HL-60 (cell line): ENCODE results near the gene BSND.

Experiments
- DNase-seq, 2 experiments: peaks; one replicate each; pipeline ENCODE4 v3.0.0-alpha.2; 2010 to 2020; ENCODE audit warnings: low read depth in 1 of 2, low spot score in 1 of 2
- H3K27ac ChIP-seq: fragments of 250-450 bp; sonication (Bioruptor Pico); replicated peaks from 2 replicates; pipeline ENCODE4 v1.5.1; 2020; ENCODE audit warnings: mild to moderate bottlenecking, moderate library complexity
- H3K27me3 ChIP-seq: fragments of 250-450 bp; sonication (Bioruptor Pico); 2 replicates; pipeline ENCODE4 v1.5.1; 2021; ENCODE audit warnings: mild to moderate bottlenecking, moderate library complexity; ENCODE audit not compliant: insufficient read depth, poor library complexity, severe bottlenecking
- H3K4me3 ChIP-seq: replicated peaks from 2 replicates; pipeline ENCODE4 v1.5.1; 2011; ENCODE audit warnings: mild to moderate bottlenecking, control low read depth, low read length; ENCODE audit not compliant: insufficient read depth
- CTCF ChIP-seq: IDR thresholded peaks from one replicate; pipeline ENCODE4 v1.5.1; 2011; ENCODE audit warnings: low read length, control low read depth, inconsistent platforms; ENCODE audit not compliant: insufficient read depth
- GABPA ChIP-seq: IDR thresholded peaks from 2 replicates; pipeline ENCODE4 v1.6.1; 2012; ENCODE audit warnings: low read depth
- POLR2AphosphoS5 ChIP-seq: IDR thresholded peaks from 2 replicates; pipeline ENCODE4 v1.6.1; 2012; ENCODE audit warnings: low read depth
- REST ChIP-seq: IDR thresholded peaks from 2 replicates; pipeline ENCODE4 v1.6.1; 2012; ENCODE audit warnings: low read depth; ENCODE audit not compliant: insufficient replicate concordance
- SPI1 ChIP-seq: IDR thresholded peaks from 2 replicates; pipeline ENCODE4 v1.6.1; 2012; ENCODE audit warnings: low read depth, mild to moderate bottlenecking, borderline replicate concordance

BSND gene

GRCh38 chr1:55041613-55042012 is 42.9 kb downstream of the BSND start:
- Histone ChIP-seq H3K27me3 (peaks cover 40% of the 10 kb centered on the region), H3K4me3 (no peak overlapping the region), H3K27ac (no peak overlapping the region)
- TF ChIP-seq SPI1 (no peak), GABPA (no peak), POLR2AphosphoS5 (no peak), CTCF (no peak), REST (no peak)
- no peak for DNase-seq

- H3K27ac ChIP-seq = no peak overlapping the region
- no peak for TF ChIP-seq REST
- TF ChIP-seq CTCF = no peak
- no peak for TF ChIP-seq POLR2AphosphoS5
- no peak for TF ChIP-seq SPI1
- no peak for TF ChIP-seq GABPA
- H3K4me3 ChIP-seq = no peak overlapping the region
- DNase-seq = no peak
- H3K27me3 ChIP-seq = peaks cover 34% of the 10 kb centered on the region
These were observed 44.3 kb downstream of the BSND start for GRCh38 chr1:55043011-55043410.

GRCh38 chr1:55043726-55044125 is 45.0 kb downstream of the BSND start:
- Histone ChIP-seq H3K27ac (no peak overlapping the region), H3K27me3 (peaks cover 28% of the 10 kb centered on the region), H3K4me3 (no peak overlapping the region)
- DNase-seq = no peak
- TF ChIP-seq CTCF = no peak
- TF ChIP-seq SPI1 = no peak
- TF ChIP-seq POLR2AphosphoS5 = no peak
- TF ChIP-seq REST = no peak
- TF ChIP-seq GABPA = no peak
